HG02981 (cell line): Measurements from ENCODE around the gene LIPA.
"Not testable (repeated sequence)": the region's sequence is repeated elsewhere in the genome, so short reads cannot be mapped to it uniquely, and the experiment has no call there.

Experiments used
- ATAC-seq: cut with Tn5 transposase; IDR thresholded peaks from one replicate; pipeline ENCODE4 v1.9.1; 2021; ENCODE audit warnings: mild to moderate bottlenecking, moderate library complexity; ENCODE audit not compliant: unreplicated experiment

The LIPA gene

DNA sequence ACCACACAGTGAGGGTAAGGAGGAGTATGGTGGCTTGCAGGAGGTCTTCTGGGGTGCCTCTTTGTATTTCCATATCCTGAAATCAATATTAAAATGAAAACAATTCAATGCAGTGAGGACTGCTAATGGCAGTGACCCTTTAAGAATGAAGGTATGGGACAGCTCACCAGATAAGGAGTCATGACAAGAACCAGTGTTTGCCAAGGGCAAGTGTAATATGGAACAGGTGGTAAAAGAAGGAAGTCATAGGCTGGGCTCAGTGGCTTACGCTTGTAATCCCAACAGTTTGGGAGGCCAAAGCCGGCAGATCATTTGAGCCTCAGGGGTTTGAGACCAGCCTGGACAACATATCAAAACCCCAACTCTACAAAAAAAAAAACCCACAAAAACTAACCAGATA, 20.0 kb upstream of the LIPA start:
- ATAC-seq = no peak

DNA sequence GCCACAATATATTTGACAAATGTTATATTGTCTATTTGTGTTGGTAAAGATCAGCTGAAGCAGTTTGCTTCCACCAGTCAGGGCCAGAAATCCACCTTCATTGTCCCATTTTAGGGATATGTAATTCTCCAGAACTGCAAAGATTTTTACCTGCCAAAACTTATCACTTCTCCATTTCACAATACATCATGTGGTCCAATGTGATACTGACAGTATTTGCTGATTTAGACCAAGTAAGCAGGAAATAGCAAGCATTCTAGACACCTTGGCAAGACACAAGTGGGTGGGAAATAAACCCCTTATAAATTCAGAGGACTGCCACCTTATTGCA, 18.5 kb upstream of the LIPA start:
- ATAC-seq = no peak

DNA sequence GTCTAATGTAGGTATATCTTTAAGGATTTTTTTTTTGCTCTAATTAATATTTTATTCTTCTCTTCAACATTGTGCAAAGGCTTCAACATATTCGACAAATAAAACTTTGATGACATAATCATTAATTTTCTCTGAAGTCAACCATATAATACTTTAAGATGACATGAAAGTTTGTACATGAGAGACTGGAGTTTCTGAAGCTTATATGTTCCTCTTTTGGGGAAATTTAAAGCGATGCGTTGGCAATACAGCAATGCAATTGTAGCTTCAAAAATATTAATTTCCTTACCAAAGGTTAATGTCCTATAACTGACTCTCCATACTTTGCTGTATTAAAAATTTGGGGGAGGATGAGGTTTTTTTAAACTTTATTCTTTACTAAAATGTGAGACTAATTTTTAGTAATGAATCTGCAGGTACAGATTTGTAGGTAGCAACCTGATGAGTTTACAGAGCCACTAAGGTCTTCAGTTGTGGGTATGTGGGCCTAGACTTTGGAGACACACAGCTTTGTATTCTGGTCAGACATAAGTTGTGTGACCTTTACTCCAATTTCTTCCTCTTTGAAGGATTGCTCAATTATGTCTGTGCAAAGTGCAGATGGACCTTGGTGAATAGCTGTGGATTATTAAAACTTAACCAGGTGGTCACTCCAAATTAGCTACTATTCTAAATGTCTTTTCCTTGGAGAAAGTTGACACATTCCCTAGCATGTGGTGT, 18.0 kb upstream of the LIPA start:
- ATAC-seq = no peak

DNA sequence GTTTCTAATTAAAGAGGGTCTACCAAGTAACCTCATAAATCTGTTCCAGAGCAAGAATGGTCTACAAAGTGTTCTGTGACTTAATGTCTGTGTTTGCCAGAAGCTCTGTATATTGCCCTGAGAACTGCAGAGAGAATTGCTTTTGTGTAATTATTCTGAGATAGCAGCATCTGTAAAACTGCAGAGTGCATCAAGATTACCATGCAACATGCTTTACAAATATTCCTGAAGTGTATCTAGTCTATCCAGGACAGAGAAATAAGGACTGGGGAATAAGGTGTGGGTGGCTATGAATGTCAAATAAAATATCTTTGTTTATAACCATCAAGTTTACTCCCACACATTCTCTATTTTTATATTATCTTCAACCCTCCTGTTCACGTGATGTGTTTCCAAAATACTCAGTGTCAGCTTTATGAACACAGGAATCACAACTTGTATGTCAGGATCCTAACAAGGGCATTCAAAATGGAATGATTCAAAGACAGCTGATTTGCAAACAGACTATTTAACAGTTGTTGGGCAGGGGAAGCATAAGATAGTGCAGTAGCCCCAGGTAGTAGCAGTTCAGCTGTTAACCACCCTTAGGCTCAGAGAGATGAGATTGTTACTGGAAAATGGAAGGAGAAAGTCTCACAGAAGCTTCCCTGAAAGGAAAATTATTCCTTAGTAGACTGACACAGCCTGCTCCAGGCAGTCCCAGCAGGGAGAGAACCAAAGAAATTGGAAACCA, 15.3 kb upstream of the LIPA start:
- no peak for ATAC-seq

DNA sequence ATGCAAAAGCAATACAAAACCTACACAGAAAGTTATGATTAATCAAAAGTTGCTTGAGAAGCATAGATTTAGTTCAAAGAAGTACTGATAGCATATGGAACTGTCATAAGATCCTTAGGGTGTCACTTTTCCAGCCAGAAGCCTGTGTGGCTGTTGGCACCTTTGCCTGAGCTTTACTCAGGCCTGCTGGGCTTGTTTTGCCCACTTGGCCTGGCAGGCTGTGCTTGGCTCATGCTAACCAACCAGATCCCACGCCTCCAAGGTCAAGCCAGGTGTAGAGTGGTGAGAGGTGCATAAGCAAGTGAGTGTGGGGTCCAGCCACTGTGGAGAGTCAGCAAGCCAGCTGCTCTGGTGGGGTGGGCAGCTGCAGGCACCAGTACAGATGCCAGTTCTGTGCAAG, 12.0 kb upstream of the LIPA start:
- ATAC-seq = no peak

DNA sequence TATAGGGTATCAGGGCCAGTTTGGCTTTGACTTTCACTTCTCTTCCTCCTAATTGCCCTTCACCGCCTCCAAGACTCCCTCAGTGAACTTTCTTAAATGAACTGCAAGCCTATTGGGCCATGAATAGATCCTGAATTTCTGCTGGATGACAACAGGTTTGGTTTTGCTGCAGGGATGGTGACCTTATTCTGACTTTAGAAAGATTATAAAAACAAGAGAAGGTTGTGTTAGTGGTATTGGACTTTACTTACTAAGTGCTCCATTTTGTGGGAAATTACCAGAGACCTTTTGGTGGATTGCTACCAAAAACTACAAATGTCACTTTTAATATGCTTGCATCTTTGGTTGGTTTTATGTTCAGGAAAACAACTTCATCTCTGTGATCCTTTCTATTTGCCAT, 11.5 kb upstream of the LIPA start:
- ATAC-seq = no peak

DNA sequence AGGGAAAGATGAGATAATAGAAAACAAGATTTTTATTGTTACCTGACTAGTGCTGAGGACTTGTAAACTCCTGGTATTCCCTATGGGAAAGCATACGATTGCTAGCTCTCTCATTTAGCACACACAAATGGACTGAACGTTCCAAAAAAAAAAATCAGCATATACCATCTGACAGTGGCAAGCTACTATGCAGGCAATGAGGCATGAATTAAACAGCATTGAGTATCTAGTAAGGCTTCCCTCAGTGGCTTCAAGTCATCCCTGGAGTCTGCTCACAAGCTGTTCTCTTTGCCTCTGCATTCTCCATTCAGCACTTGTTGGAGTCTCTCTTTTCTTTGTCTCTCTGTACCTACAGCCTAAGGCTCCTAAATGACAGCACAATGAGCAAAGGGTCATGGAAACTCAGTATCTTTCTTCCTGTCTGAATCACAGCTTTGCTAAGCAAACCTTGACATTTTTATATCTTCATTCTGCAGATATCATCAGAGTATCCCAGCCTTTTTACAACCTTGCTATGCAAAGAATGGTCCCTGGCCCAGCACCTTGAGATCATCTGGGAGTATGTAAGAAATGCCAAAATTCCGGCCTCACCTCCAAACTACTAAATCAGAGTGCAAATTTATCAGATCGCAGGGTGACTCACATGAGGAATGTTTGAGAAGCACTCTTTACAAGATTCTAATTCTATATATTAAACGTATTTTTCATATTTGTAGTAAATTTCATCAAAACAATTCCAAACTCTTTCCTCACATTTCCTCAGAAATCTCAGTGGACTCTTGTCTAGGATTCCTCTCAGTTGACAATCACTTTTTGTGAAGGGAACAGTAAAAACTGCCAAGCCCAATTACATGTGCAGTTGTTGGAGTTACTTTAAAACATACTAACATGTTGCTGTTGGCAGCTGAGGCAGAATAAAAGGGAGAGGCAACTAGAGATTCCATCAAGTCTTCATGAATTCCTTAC, 10.8 kb upstream of the LIPA start:
- no peak for ATAC-seq

DNA sequence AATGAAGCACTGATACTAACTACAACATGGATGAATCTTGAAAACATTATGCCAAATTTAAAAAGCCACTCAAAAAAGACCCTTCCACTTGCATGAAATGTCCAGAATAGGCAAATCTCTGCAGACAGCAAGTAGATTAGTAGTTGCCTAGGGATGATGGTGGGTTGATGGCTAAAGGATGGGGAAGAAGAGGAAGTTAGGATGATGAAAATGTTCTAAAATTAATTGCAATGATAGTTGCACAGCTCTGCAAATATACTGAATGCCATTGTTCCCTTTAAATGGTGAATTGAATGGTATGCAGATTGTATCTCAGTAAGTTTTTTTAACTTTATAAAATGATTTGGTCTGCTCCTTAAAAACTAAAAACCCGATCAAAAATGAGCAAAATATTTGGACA, 7.3 kb upstream of the LIPA start:
- no peak for ATAC-seq

DNA sequence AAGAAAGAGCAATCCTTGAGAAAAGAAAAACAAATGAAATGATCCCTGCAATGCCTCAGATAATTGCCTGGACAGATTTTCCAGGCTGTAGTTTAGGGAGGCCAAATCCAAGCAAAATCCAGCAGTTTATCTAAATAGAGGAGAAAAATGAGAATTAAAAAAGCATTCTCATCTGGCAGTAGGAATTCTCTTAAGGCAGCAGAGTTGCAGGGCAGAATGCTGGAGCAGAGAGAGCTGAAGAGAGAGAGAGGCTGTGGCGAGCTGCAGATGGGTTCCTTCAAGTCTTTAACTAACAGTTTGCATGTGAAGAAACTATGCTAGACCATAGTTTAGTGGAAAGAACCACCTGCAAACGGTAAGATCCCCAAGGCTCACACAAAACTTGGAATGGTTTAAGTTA, 6.0 kb upstream of the LIPA start:
- ATAC-seq = no peak

DNA sequence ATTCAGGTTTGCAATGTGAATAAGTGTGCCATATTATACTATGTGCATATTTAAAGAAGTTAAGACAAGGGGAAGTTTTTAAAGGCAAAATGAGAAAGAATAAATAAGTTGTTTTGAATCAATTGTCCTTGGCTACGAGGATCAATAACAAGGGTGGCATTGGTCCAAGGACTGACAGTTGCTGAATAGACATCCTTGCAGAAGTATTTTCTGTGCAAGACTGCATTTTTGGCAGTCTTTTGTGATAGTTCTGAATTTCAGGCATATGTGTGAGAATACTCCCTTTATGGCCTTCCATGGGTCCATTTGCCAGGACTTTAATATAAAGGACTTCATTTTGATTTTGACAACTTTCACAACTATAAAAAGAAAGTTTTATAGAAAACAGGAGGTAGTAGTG, 5.4 kb upstream of the LIPA start:
- no peak for ATAC-seq

DNA sequence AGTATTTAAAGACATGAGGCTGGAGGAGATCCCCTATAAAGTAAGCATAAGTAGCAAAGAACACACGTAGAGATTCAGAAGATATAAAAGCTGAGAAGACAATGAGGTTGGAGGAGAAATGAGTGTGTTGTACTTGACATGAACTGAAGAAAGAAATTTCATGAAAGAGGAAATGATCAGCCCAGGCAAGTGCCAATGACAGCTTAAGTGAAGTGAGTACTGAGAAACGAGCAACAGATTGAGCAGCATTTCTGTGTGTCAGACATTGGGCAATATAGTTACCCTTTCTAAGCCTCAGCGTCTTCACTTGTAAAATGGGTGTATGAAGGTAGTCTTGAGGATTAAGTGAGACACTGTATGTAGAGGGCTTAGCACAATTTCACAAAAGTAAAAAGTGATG, 4.8 kb upstream of the LIPA start:
- no peak for ATAC-seq

DNA sequence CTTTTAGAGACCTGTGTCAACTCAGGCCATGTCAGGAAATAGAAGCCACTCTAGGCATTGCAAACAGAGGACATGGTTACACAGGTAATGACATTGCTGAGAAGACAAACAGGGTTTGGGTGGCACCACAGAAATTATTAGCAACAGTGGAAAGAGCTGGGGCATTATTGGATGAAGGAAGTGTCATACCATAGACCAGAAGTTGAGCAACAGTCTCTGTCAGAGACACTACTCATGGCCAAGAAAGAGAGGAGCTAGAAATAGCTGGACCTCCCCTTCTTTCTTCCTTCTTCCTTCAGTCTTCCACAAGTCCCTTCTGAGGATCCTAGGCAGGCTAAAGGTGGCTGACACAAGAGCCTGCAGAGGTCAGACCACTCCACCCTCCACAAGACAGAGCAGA, 4.2 kb upstream of the LIPA start:
- ATAC-seq = no peak

DNA sequence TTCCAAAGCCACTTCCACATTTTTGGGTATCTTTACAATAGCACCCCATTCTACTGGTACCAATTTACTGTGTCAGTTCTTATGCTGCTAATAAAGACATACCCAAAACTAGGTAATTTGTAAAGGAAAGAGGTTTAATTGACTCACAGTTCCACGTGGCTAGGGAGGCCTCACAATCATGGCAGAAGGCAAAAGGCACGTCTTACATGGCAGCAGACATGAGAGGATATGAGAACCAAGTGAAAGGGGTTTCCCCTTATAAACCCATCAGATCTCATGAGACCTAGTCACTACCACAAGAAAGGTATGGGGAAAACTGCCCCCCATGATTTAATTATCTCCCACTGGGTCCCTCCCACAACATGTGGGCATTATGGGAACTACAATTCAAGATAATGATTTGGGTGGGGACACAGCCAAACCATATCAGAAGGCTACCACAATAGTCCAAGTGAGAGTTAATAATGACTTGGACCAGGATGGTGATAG, 3.6 kb upstream of the LIPA start:
- not testable (repeated sequence) for ATAC-seq

DNA sequence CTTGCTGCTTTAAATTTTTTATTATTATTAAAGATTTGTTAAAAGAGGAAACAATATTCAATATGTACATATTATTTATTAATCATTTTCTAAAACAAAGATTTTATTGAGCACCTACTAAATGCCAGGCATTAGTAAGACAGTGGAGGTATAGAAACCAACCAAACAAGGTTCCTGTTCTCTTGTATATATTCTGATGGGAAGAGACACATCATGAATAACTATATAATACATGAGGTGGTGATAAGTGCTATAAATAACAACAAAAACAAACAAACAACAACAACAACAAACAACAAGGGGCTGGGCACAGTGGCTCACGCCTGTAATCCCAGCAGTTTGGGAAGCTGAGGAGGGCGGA, 630 bp upstream of the LIPA start:
- ATAC-seq = no peak

DNA sequence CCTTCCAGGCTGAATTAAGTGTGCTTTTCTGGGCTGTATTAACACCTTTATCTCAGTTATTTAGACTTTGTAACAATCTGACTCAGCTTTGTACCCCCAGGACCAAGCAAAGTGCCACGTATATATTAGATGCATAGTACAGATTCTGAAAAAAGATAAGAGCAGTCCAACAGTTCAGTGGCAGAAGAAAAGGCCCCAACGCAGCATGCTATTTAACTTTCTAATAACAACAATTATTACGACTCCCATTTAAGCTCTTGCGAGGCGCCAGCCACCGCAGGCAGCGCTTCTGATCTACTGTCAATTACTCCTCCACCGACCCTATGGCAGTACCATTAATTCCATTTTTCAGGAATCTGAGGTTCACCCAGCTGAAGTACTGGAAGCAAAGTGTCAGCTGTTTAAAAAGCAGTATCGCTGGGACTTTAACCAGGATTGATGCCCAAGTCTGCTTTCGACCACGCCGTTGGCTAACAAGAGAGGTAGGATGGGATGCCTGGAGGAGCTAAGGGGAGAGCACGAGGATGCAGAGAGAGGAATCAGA, 638 bp downstream of the LIPA start:
- ATAC-seq = no peak

DNA sequence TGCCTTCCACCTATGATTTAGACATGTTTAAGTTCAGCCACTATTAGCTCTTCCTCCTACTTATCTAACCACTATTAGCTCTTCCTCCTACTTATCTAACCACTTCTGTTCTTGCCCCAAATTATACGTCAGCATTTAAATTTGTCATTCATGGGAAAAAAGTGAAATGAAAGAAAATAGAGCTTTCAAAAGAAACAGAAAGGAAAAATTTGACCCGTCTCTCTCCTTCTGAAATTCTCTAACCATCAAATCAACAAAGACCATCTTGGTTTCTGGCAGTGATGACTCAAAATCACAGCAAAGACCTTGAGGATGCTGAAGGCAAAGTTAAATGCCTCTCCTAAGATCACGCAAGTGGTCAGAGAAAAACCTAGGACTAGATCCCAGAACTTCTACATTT, 2.6 kb downstream of the LIPA start:
- no peak for ATAC-seq

DNA sequence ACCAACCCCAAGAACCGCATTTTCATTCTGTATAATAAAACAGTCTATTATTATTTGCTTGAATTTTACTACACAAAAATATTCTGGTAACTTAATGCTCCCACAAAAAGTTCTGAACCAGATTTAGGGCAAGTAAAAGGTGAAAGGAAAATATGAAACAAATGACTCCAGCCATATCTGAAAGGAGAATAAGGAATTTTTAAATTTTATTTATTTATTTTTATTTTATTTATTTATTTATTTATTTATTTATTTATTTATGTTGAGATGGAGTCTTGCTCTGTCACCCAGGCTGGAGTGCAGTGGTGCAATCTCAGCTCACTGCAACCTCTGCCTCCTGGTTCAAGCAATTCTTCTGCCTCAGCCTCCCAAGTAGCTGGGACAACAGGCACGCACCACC, 4.0 kb downstream of the LIPA start:
- ATAC-seq = not testable (repeated sequence)

DNA sequence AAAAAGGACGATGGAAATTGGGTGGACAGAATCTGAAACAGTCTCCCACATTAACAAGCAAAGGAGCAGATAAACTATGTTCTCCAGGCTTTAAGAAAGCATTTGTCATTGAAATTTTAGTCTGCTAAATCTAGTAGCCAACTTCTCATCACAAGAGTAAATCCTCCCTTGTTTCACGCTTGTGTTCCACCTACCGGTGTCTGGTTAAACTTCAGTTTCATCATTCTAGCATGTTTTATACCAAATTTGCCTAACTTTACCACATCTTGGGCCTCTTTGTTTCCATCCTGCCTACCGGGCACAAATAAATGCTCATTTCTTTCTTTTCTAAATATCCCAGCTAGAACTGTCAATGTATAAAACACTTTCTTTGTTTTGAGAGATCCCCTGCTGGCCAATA, 5.8 kb downstream of the LIPA start:
- peak; percentile 50 for ATAC-seq

DNA sequence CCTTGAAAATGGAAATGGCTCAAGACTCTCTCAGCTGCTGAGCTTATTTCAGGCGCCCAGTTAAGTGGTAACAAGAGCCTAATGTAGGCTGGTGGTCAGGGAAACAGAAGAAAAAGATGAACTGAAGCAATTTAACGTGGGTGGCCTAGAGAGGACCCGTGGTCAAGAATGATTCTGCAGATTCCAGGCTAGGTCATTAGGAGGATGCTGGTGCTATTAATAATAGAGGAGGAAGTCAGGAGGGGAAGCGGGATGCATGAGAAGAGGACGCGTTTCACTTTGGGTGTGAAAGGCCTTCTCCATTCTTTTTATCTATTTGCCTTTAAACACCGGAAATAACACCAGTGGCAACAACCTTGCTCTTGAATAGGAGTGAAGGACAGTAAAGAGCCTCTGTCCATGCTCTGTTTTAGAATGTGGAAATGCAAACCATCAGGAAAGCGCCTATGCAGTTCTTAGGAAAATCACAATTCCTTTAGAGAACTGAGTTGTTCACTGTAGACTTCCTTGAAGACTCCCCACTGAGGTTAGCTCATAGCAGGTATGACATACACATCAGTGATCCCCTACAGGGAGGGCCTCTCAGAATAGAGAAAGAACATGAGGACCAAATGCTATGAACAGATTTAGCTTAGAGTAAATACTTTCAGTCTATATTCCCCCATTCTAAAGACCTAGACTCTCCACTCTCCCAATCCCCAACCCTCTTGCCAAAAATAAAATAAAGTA, 8.6 kb downstream of the LIPA start:
- ATAC-seq = no peak

DNA sequence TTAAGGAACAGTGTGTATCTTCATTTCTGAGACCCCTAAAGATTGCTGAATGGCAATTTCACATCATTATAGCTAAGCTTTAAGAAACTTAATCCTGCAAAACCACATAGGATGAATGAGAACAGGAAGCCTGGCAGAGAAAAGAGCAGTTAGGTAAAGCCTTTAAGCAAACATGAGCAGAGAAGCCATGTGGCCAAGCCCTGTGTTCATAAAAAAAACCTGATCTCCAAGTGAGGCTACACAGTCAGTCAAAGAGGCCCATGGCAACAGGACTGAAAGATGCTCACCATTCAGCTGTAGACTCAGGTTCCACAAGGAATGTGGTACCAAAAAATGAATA, 9.3 kb downstream of the LIPA start:
- no peak for ATAC-seq
